GM23338 (cell line): ENCODE data around the gene UFSP1. TPM values are rescaled to one million over a fixed set of nuclear protein-coding genes. Genes with fewer than 3 reads are reported as not detected.
A peak's percentile ranks its signal among the peaks of the same experiment; 100 is the strongest.

ENCODE experiments used
- ATAC-seq: fragments of 200-7000 bp; cut with Tn5 transposase; 3 replicates; pipeline ENCODE4 v1.9.1; 2020
- DNase-seq: peaks from one replicate; pipeline ENCODE4 v3.0.0-alpha.2; 2015; ENCODE audit warnings: low spot score
- H2AFZ ChIP-seq: fragments of 200-600 bp; sonication (generic); 2 replicates; pipeline ENCODE4 v1.8.0; 2016; ENCODE audit warnings: antibody characterized with exemption, mild to moderate bottlenecking, moderate library complexity
- H3F3A ChIP-seq: fragments of 200-600 bp; sonication (generic); replicated peaks from 2 replicates; pipeline ENCODE4 v1.8.0; 2017; ENCODE audit warnings: antibody characterized with exemption, mixed run types, low read depth
- H3K27ac ChIP-seq: fragments of 200-600 bp; sonication (generic); 2 replicates; pipeline ENCODE4 v1.6.1; 2016; ENCODE audit warnings: low read depth
- H3K27me3 ChIP-seq: fragments of 200-600 bp; sonication (generic); 2 replicates; pipeline ENCODE4 v1.8.0; 2016; ENCODE audit warnings: mild to moderate bottlenecking, mixed run types, moderate library complexity; ENCODE audit not compliant: insufficient read depth
- H3K36me3 ChIP-seq: fragments of 200-600 bp; sonication (generic); 2 replicates; pipeline ENCODE4 v1.8.0; 2016; ENCODE audit warnings: mild to moderate bottlenecking; ENCODE audit not compliant: insufficient read depth
- H3K4me1 ChIP-seq: fragments of 200-600 bp; sonication (generic); 2 replicates; pipeline ENCODE4 v1.8.0; 2016; ENCODE audit warnings: mild to moderate bottlenecking, moderate library complexity; ENCODE audit not compliant: insufficient read depth
- H3K4me2 ChIP-seq: fragments of 200-600 bp; sonication (generic); 2 replicates; pipeline ENCODE4 v1.7.1; 2017; ENCODE audit warnings: mixed run types
- H3K4me3 ChIP-seq: fragments of 200-600 bp; sonication (generic); 2 replicates; pipeline ENCODE4 v1.6.1; 2016; ENCODE audit warnings: mixed run types
- H3K79me2 ChIP-seq: fragments of 200-600 bp; sonication (generic); replicated peaks from 2 replicates; pipeline ENCODE4 v1.8.0; 2017; ENCODE audit warnings: mild to moderate bottlenecking; ENCODE audit not compliant: insufficient read depth
- H3K9me2 ChIP-seq: fragments of 200-600 bp; sonication (generic); 2 replicates; pipeline ENCODE4 v1.8.0; 2017; ENCODE audit not compliant: insufficient read depth
- H4K20me1 ChIP-seq: fragments of 200-600 bp; sonication (generic); replicated peaks from 2 replicates; pipeline ENCODE4 v1.8.0; 2017; ENCODE audit warnings: mild to moderate bottlenecking; ENCODE audit not compliant: insufficient read depth
- H3K27ac Mint-ChIP-seq: 2 replicates; pipeline ENCODE4 v1.8.0; 2020; ENCODE audit warnings: inconsistent platforms, mild to moderate bottlenecking, moderate library complexity, mixed read lengths
- H3K27me3 Mint-ChIP-seq: 3 replicates; pipeline ENCODE4 v1.8.0; 2022; ENCODE audit warnings: low read depth, mild to moderate bottlenecking, moderate library complexity, mixed read lengths, inconsistent platforms; ENCODE audit not compliant: insufficient read depth, poor library complexity
- H3K36me3 Mint-ChIP-seq: 3 replicates; pipeline ENCODE4 v1.8.0; 2021; ENCODE audit warnings: low read depth, mild to moderate bottlenecking, inconsistent platforms, moderate library complexity, mixed read lengths
- H3K4me1 Mint-ChIP-seq: 3 replicates; pipeline ENCODE4 v1.8.0; 2020; ENCODE audit warnings: mild to moderate bottlenecking, inconsistent platforms, mixed read lengths
- H3K4me3 Mint-ChIP-seq: 3 replicates; pipeline ENCODE4 v1.8.0; 2021; ENCODE audit warnings: moderate library complexity, mild to moderate bottlenecking, inconsistent platforms, mixed read lengths
- H3K9me3 Mint-ChIP-seq: 3 replicates; pipeline ENCODE4 v1.8.0; 2020; ENCODE audit warnings: moderate library complexity, mild to moderate bottlenecking, inconsistent platforms, mixed read lengths
- CREB1 ChIP-seq: fragments of 250-450 bp; sonication (Bioruptor Pico); IDR thresholded peaks from 2 replicates; pipeline ENCODE4 v1.5.0; 2020; ENCODE audit warnings: low read depth, mild to moderate bottlenecking, moderate library complexity
- CTCF ChIP-seq, 2 experiments: fragments of 200-600 bp in 1 of 2; sonication (generic) in 1 of 2; conservative IDR thresholded peaks; 2 replicates each; pipeline versions ENCODE4 v1.5.1 to v1.6.1; 2016 to 2017; ENCODE audit warnings: antibody characterized with exemption in 2 of 2, low read depth in 2 of 2, mild to moderate bottlenecking in 2 of 2, moderate library complexity in 1 of 2
- EZH2 ChIP-seq: fragments of 200-600 bp; sonication (generic); IDR thresholded peaks from one replicate; pipeline ENCODE4 v1.8.0; 2017; ENCODE audit warnings: antibody characterized with exemption, mild to moderate bottlenecking, low read depth; ENCODE audit not compliant: unreplicated experiment
- EZH2phosphoT487 ChIP-seq: fragments of 200-600 bp; sonication (generic); IDR thresholded peaks from one replicate; pipeline ENCODE4 v1.8.1; 2018; ENCODE audit warnings: antibody characterized with exemption; ENCODE audit not compliant: unreplicated experiment
- JUNB ChIP-seq: IDR thresholded peaks from one replicate; pipeline ENCODE4 v1.6.1; 2016; ENCODE audit warnings: antibody characterized with exemption; ENCODE audit not compliant: unreplicated experiment
- NANOG ChIP-seq: IDR thresholded peaks from 2 replicates; pipeline ENCODE4 v1.6.1; 2016; ENCODE audit warnings: antibody characterized with exemption, borderline replicate concordance
- POLR2AphosphoS5 ChIP-seq: IDR thresholded peaks from 2 replicates; pipeline ENCODE4 v1.6.1; 2016; ENCODE audit warnings: antibody characterized with exemption, low read depth
- REST ChIP-seq: IDR thresholded peaks from one replicate; pipeline ENCODE4 v1.6.1; 2018; ENCODE audit warnings: antibody characterized with exemption; ENCODE audit not compliant: unreplicated experiment
- STAT1 ChIP-seq: IDR thresholded peaks from one replicate; pipeline ENCODE4 v1.6.1; 2016; ENCODE audit warnings: antibody characterized with exemption; ENCODE audit not compliant: unreplicated experiment
- ZNF114 ChIP-seq: fragments of 250-450 bp; sonication (Bioruptor Pico); IDR thresholded peaks from 2 replicates; pipeline ENCODE4 v1.5.0; 2020; ENCODE audit warnings: mild to moderate bottlenecking, moderate library complexity
- ZNF331 ChIP-seq: fragments of 250-450 bp; sonication (Bioruptor Pico); IDR thresholded peaks from 2 replicates; pipeline ENCODE4 v1.5.0; 2020; ENCODE audit warnings: low read depth, mild to moderate bottlenecking, moderate library complexity
- ZNF462 ChIP-seq: fragments of 250-450 bp; sonication (Bioruptor Pico); IDR thresholded peaks from 2 replicates; pipeline ENCODE4 v1.5.0; 2020; ENCODE audit warnings: mild to moderate bottlenecking, moderate library complexity
- polyA plus RNA-seq: library from polyadenylated mRNA; unstranded; fragments of >200 nt; fragmentation: Nextera tagmentation; extraction: Ambion mirVana; gene quantifications from 2 replicates; pipeline ENCODE4 v1.2.1, GENCODE V29; 2016
- total RNA-seq: library from RNA; depleted of rRNA; stranded (reverse); fragments of >200 nt; shearing (Covaris generic); gene quantifications from 2 replicates; pipeline ENCODE4 v1.2.3, GENCODE V29; 2014
- TF ChIP-seq, protein P1 (sequence below): IDR thresholded peaks from 2 replicates; pipeline ENCODE4 v1.6.1; 2016; ENCODE audit warnings: antibody characterized with exemption

UFSP1 gene
- total and polyA plus RNA-seq, 2 experiments from 2014 or later = 2.0 to 11.8 TPM

- Histone ChIP-seq H4K20me1 (no peaks in the 10 kb centered on the region), H2AFZ (peak overlapping the region; percentile 78), H3K36me3 (no peaks in the 10 kb centered on the region), H3K9me2 (no peaks in the 10 kb centered on the region), H3K27ac (no peak overlapping the region), H3K4me1 (peaks cover 8% of the 10 kb centered on the region; the same call in 1 of the 2 replicates), H3K79me2 (no peaks in the 10 kb centered on the region), H3K4me2 (peak overlapping the region; percentile 96), H3K4me3 (peak overlapping the region; percentile 73), H3K27me3 (peaks cover 35% of the 10 kb centered on the region), H3F3A (peaks cover 11% of the 10 kb centered on the region; the same call in 1 of the 2 replicates)
- no peaks in the 10 kb centered on the region; the same call in 2 of the 3 replicates for H3K36me3 Mint-ChIP-seq
- peak; percentile 93 for DNase-seq
- no peak overlapping the region for H3K27ac Mint-ChIP-seq
- TF ChIP-seq POLR2AphosphoS5 (no peak), CTCF (conservative IDR thresholded peaks at IDR 0.05; ENCODE audit: low read depth in 2 of 2) (peak; percentile 81 to 96), REST (peak; percentile 23), JUNB (no peak), CREB1 (CRISPR knock-in tag) (no peak), ZNF114 (CRISPR knock-in tag) (no peak), EZH2phosphoT487 (no peak), STAT1 (no peak), NANOG (no peak), ZNF462 (CRISPR knock-in tag) (no peak), EZH2 (peak; percentile 18), ZNF331 (CRISPR knock-in tag) (no peak)
- TF ChIP-seq, protein P1, sequence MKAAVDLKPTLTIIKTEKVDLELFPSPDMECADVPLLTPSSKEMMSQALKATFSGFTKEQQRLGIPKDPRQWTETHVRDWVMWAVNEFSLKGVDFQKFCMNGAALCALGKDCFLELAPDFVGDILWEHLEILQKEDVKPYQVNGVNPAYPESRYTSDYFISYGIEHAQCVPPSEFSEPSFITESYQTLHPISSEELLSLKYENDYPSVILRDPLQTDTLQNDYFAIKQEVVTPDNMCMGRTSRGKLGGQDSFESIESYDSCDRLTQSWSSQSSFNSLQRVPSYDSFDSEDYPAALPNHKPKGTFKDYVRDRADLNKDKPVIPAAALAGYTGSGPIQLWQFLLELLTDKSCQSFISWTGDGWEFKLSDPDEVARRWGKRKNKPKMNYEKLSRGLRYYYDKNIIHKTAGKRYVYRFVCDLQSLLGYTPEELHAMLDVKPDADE = no peak
- peaks cover 42% of the 10 kb centered on the region for H3K27me3 Mint-ChIP-seq
- peaks cover 6% of the 10 kb centered on the region; the same call in 2 of the 3 replicates for H3K9me3 Mint-ChIP-seq
- H3K4me3 Mint-ChIP-seq = peak overlapping the region; percentile 57; the same call in 2 of the 3 replicates
- H3K4me1 Mint-ChIP-seq = peaks cover 23% of the 10 kb centered on the region
- peak; percentile 43 for ATAC-seq
These were observed 5.6 kb upstream of the UFSP1 start for GRCh38 chr7:100894860-100895700.
